ENCODE data around the gene PTBP1.

Gene PTBP1

GRCh38 chr19:827710-828321 lies 30.6 kb downstream of the PTBP1 start, which contains the start of gene AZU1:
Gene AZU1, plus strand, starts transcription at chr19:827837. Its CDS starts 10 bp downstream, at chr19:827847.
- Histone ChIP-seq H3K27ac (ENCODE audit: low read length) (no peak within 1 kb of the TSS), H3F3A (ENCODE audit: insufficient read depth, low read length) (no peaks in the 10 kb centered on the region), H3K9me2 (replicated peaks; ENCODE audit: insufficient read depth, low read length) (no peaks in the 10 kb centered on the region), H3K4me2 (ENCODE audit: low read depth, low read length) (no peak within 1 kb of the TSS), H4K20me1 (ENCODE audit: insufficient read depth, low read length) (no peaks in the 10 kb centered on the region), H2AFZ (ENCODE audit: low read length) (no peak within 1 kb of the TSS), H3K9me3 (replicated peaks; ENCODE audit: insufficient read depth, low read length) (no peaks in the 10 kb centered on the region), H3K36me3 (replicated peaks; ENCODE audit: insufficient read depth, low read length) (no peaks in the 10 kb centered on the region), H3K79me2 (ENCODE audit: low read length) (no peaks in the 10 kb centered on the region), H3K9ac (ENCODE audit: low read length) (no peak within 1 kb of the TSS), H3K4me3 (ENCODE audit: low read length) (no peak within 1 kb of the TSS), H3K4me1 (ENCODE audit: low read length) (no peaks in the 10 kb centered on the region), H3K27me3 (replicated peaks; ENCODE audit: insufficient read depth, low read length) (peaks cover 81% of the 10 kb centered on the region)
- no peak for TF ChIP-seq CTCF (IDR thresholded peaks at IDR 0.05; ENCODE audit: low read length)
- no peak for TF ChIP-seq EZH2 (optimal IDR thresholded peaks at IDR 0.05; ENCODE audit: low read depth, low read length)
- TF ChIP-seq EZH2phosphoT487 (IDR thresholded peaks at IDR 0.05; ENCODE audit: low read length): no peak
- no peak for DNase-seq

GRCh38 chr19:829129-829758 lies 32.0 kb downstream of the PTBP1 start:
- H3K9me3 ChIP-seq (replicated peaks; ENCODE audit: insufficient read depth, low read length): no peaks in the 10 kb centered on the region
- TF ChIP-seq EZH2 (optimal IDR thresholded peaks at IDR 0.05; ENCODE audit: low read depth, low read length): no peak
- no peak for TF ChIP-seq CTCF (IDR thresholded peaks at IDR 0.05; ENCODE audit: low read length)
- H3K36me3 ChIP-seq (replicated peaks; ENCODE audit: insufficient read depth, low read length): no peaks in the 10 kb centered on the region
- DNase-seq: no peak
- H4K20me1 ChIP-seq (ENCODE audit: insufficient read depth, low read length): no peaks in the 10 kb centered on the region
- H3K9ac ChIP-seq (ENCODE audit: low read length): no peak overlapping the region
- H3F3A ChIP-seq (ENCODE audit: insufficient read depth, low read length): no peaks in the 10 kb centered on the region
- H3K27me3 ChIP-seq (replicated peaks; ENCODE audit: insufficient read depth, low read length): peaks cover 77% of the 10 kb centered on the region
- H3K4me3 ChIP-seq (ENCODE audit: low read length): no peak overlapping the region
- H3K27ac ChIP-seq (ENCODE audit: low read length): no peak overlapping the region
- no peak overlapping the region for H2AFZ ChIP-seq (ENCODE audit: low read length)
- no peaks in the 10 kb centered on the region for H3K9me2 ChIP-seq (replicated peaks; ENCODE audit: insufficient read depth, low read length)
- no peaks in the 10 kb centered on the region for H3K79me2 ChIP-seq (ENCODE audit: low read length)
- H3K4me1 ChIP-seq (ENCODE audit: low read length): no peaks in the 10 kb centered on the region
- no peak overlapping the region for H3K4me2 ChIP-seq (ENCODE audit: low read depth, low read length)

- DNase-seq: no peak
- Histone ChIP-seq H3K9ac (ENCODE audit: low read length) (no peak overlapping the region), H3K79me2 (ENCODE audit: low read length) (no peaks in the 10 kb centered on the region), H3F3A (ENCODE audit: insufficient read depth, low read length) (no peaks in the 10 kb centered on the region), H3K4me2 (ENCODE audit: low read depth, low read length) (no peak overlapping the region), H3K9me3 (replicated peaks; ENCODE audit: insufficient read depth, low read length) (no peaks in the 10 kb centered on the region), H2AFZ (ENCODE audit: low read length) (no peak overlapping the region), H3K27ac (ENCODE audit: low read length) (no peak overlapping the region), H3K4me3 (ENCODE audit: low read length) (no peak overlapping the region), H3K27me3 (replicated peaks; ENCODE audit: insufficient read depth, low read length) (peaks cover 77% of the 10 kb centered on the region), H3K4me1 (ENCODE audit: low read length) (no peaks in the 10 kb centered on the region), H3K36me3 (replicated peaks; ENCODE audit: insufficient read depth, low read length) (no peaks in the 10 kb centered on the region), H4K20me1 (ENCODE audit: insufficient read depth, low read length) (no peaks in the 10 kb centered on the region), H3K9me2 (replicated peaks; ENCODE audit: insufficient read depth, low read length) (no peaks in the 10 kb centered on the region)
- TF ChIP-seq EZH2phosphoT487 (IDR thresholded peaks at IDR 0.05; ENCODE audit: low read length) (no peak), CTCF (IDR thresholded peaks at IDR 0.05; ENCODE audit: low read length) (no peak), EZH2 (optimal IDR thresholded peaks at IDR 0.05; ENCODE audit: low read depth, low read length) (no peak)
Measured at GRCh38 chr19:831407-832369, 34.4 kb downstream of the PTBP1 start.

Data from MM.1S (cell line).